HCT116 (cell line): ENCODE data around the gene SLC36A2.

Source experiments
- POLR2A ChIP-seq: IDR thresholded peaks from 2 replicates; pipeline ENCODE4 v1.7.0; 2011; ENCODE audit warnings: borderline replicate concordance; ENCODE audit not compliant: insufficient read depth, insufficient read length; ENCODE audit errors: extremely low read depth
- POLR2AphosphoS5 ChIP-seq: IDR thresholded peaks from 2 replicates; pipeline ENCODE4 v1.6.1; 2011; ENCODE audit warnings: mild to moderate bottlenecking, low read depth, low read length, moderate library complexity
- RAD21 ChIP-seq: IDR thresholded peaks from 2 replicates; pipeline ENCODE4 v1.6.1; 2012; ENCODE audit warnings: low read depth, mild to moderate bottlenecking
- TF ChIP-seq, protein P1 (sequence below), 3 experiments: fragments of 200-600 bp in 1 of 3; sonication (generic) in 1 of 3; IDR thresholded peaks in 2 of 3; conservative IDR thresholded peaks in 1 of 3; 2 replicates each; pipeline ENCODE4 v1.5.1; 2012 to 2017; ENCODE audit warnings: low read depth in 2 of 3, low read length in 2 of 3, antibody characterized with exemption in 1 of 3, borderline replicate concordance in 1 of 3, control low read depth in 1 of 3, mild to moderate bottlenecking in 1 of 3, mixed read lengths in 1 of 3, mixed run types in 1 of 3, moderate library complexity in 1 of 3; ENCODE audit not compliant: insufficient read depth in 1 of 3
- TF ChIP-seq, protein P2 (sequence below): IDR thresholded peaks from 2 replicates; pipeline ENCODE4 v1.6.1; 2012

DNA sequence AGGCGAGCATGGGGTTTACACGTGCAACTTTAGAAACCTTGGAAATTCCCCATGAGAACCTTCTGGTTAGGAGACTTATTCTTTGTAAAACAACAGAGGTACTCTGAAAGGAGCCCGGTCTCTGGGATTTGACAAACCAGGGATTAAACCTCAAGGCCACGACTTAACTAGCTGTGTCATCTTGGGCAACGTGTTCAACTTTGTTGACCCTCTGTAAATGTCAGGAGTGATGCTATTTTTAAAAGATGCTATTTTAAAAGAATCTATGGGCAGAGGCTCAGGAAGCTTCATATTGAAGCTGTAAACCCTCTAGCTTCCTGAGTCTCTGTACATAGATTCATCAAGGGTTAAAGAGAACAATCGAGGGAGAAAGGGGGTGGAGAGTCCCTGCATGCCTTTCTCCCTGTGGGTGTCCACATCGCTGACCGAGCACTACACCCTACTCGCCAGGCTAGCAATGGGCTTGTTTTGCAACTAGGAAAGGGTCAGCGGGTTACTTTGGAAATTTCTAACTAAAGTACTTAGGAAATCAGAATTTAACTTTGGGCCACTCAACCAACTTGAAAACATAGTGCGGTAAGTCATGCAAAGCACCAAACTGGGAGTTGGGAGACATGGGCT, 2.1 kb downstream of the SLC36A2 start:
- TF ChIP-seq, protein P1, sequence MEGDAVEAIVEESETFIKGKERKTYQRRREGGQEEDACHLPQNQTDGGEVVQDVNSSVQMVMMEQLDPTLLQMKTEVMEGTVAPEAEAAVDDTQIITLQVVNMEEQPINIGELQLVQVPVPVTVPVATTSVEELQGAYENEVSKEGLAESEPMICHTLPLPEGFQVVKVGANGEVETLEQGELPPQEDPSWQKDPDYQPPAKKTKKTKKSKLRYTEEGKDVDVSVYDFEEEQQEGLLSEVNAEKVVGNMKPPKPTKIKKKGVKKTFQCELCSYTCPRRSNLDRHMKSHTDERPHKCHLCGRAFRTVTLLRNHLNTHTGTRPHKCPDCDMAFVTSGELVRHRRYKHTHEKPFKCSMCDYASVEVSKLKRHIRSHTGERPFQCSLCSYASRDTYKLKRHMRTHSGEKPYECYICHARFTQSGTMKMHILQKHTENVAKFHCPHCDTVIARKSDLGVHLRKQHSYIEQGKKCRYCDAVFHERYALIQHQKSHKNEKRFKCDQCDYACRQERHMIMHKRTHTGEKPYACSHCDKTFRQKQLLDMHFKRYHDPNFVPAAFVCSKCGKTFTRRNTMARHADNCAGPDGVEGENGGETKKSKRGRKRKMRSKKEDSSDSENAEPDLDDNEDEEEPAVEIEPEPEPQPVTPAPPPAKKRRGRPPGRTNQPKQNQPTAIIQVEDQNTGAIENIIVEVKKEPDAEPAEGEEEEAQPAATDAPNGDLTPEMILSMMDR (IDR thresholded peaks at IDR 0.05 in 2 of 3, conservative IDR thresholded peaks at IDR 0.05 in 1 of 3; ENCODE audit: borderline replicate concordance in 1 of 3, insufficient read depth in 1 of 3, low read depth in 2 of 3, low read length in 2 of 3), result no peak
- TF ChIP-seq, protein P2, sequence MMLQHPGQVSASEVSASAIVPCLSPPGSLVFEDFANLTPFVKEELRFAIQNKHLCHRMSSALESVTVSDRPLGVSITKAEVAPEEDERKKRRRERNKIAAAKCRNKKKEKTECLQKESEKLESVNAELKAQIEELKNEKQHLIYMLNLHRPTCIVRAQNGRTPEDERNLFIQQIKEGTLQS, result no peak
- no peak for TF ChIP-seq POLR2AphosphoS5
- no peak for TF ChIP-seq POLR2A
- no peak for TF ChIP-seq RAD21
